ENCODE results near the gene VSTM2L. TPM values are rescaled to one million over a fixed set of nuclear protein-coding genes. Genes with fewer than 3 reads are reported as not detected.

VSTM2L gene
- total and polyA plus RNA-seq, 2 donors = 2.7 to 4.4 TPM

DNA sequence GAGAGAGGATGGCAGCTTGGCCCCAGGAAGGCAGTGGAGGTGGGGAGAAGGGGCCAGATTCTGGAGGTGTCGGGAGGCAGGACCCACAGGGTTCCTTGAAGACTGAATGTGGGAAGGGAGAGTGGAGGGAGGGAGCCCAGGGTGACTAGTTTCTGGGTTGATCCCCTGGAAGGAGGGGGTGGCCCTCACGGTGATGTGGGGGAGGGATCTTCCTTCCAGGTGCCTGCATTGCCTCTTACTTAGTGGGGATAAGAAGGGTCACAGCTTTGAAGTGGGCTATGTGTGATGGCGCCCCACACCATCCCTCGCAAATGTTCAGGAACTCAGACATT lies 26.7 kb downstream of the VSTM2L start:
- 74% methylated on average over 4 of the region's 4 CpGs for WGBS
- H3K27ac ChIP-seq (ENCODE audit: low read depth in 1 of 2, low read length in 1 of 2) = no peak overlapping the region
- no peak overlapping the region for H3K4me3 ChIP-seq (ENCODE audit: low read length in 2 of 2)
- H3K4me1 ChIP-seq (ENCODE audit: control insufficient read depth in 2 of 2, insufficient read depth in 2 of 2, low read length in 2 of 2) = no peaks in the 10 kb centered on the region
- no peaks in the 10 kb centered on the region for H3K27me3 ChIP-seq (ENCODE audit: control insufficient read depth in 2 of 2, insufficient read depth in 1 of 2, low read length in 1 of 2)
- DNase-seq (ENCODE audit: low read depth in 6 of 9, low spot score in 9 of 9) = no peak
- no peaks in the 10 kb centered on the region for H3K36me3 ChIP-seq (ENCODE audit: control insufficient read depth in 2 of 2, insufficient read depth in 2 of 2, low read length in 1 of 2)
- H3K9me3 ChIP-seq (ENCODE audit: control insufficient read depth in 2 of 2, insufficient read depth in 1 of 2, low read length in 1 of 2) = no peaks in the 10 kb centered on the region

DNA sequence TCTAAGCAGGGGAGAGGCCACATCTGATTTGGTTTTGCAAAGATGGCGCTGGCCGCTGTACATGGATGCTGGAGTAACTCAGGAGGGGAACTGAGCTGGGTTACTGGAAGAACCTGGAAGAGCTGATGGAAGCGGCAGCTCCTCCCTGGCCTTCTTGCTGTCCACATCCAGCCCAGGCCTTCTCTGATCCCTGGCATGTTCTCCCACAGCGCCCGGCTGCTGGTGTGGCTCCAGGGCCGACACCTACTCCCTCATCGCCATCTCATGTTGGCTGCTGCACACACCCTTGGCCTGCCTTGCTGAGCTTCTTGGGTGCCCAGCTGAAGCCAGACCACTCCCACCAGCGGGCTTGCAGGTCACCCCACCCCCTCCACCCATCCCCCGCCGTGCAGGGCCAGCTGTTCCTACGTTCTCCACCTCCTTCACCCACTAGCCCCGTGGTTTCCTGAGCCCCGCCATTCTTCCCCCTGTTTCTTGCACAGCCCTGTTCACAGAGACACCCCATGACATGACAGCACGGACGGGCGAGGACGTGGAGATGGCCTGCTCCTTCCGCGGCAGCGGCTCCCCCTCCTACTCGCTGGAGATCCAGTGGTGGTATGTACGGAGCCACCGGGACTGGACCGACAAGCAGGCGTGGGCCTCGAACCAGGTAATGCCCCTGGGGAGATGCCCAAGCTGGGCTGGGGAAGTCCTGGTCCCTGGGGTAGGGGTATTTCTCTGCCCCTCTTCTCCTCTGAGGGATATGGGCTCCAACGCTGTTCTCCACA lies 28.4 kb downstream of the VSTM2L start:
- H3K4me1 ChIP-seq (ENCODE audit: control insufficient read depth in 2 of 2, insufficient read depth in 2 of 2, low read length in 2 of 2) = no peaks in the 10 kb centered on the region
- H3K27me3 ChIP-seq (ENCODE audit: control insufficient read depth in 2 of 2, insufficient read depth in 1 of 2, low read length in 1 of 2) = no peaks in the 10 kb centered on the region
- DNase-seq (ENCODE audit: low read depth in 6 of 9, low spot score in 9 of 9) = no peak
- H3K9me3 ChIP-seq (ENCODE audit: control insufficient read depth in 2 of 2, insufficient read depth in 1 of 2, low read length in 1 of 2) = no peaks in the 10 kb centered on the region
- no peaks in the 10 kb centered on the region for H3K36me3 ChIP-seq (ENCODE audit: control insufficient read depth in 2 of 2, insufficient read depth in 2 of 2, low read length in 1 of 2)
- WGBS = 77% methylated on average over 27 of the region's 27 CpGs
- no peak overlapping the region for H3K4me3 ChIP-seq (ENCODE audit: low read length in 2 of 2)
- no peak overlapping the region for H3K27ac ChIP-seq (ENCODE audit: low read depth in 1 of 2, low read length in 1 of 2)

DNA sequence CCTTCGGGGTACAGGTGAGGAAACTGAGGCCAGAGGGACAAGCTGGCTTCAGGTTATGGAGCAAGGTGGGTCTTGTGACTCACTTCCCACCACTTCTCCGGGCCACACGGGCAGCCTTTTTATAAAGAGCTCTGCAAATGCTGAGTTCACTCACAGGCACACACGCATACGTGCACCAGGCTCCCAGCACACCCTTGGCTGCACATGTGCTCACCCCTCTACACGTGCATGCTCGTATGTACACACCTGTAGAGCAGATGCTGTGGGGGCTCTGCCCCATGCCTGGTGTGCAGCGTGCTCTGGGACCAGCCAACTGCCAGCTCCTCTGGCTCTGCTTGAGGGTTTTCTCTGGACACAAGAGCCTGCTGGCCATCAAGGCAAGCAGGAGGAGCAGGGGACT lies 29.1 kb downstream of the VSTM2L start:
- Histone ChIP-seq H3K27ac (ENCODE audit: low read depth in 1 of 2, low read length in 1 of 2) (no peak overlapping the region), H3K9me3 (ENCODE audit: control insufficient read depth in 2 of 2, insufficient read depth in 1 of 2, low read length in 1 of 2) (no peaks in the 10 kb centered on the region), H3K27me3 (ENCODE audit: control insufficient read depth in 2 of 2, insufficient read depth in 1 of 2, low read length in 1 of 2) (no peaks in the 10 kb centered on the region), H3K36me3 (ENCODE audit: control insufficient read depth in 2 of 2, insufficient read depth in 2 of 2, low read length in 1 of 2) (no peaks in the 10 kb centered on the region), H3K4me3 (ENCODE audit: low read length in 2 of 2) (no peak overlapping the region), H3K4me1 (ENCODE audit: control insufficient read depth in 2 of 2, insufficient read depth in 2 of 2, low read length in 2 of 2) (no peaks in the 10 kb centered on the region)
- 89% methylated on average over 8 of the region's 8 CpGs for WGBS
- no peak for DNase-seq (ENCODE audit: low read depth in 6 of 9, low spot score in 9 of 9)

DNA sequence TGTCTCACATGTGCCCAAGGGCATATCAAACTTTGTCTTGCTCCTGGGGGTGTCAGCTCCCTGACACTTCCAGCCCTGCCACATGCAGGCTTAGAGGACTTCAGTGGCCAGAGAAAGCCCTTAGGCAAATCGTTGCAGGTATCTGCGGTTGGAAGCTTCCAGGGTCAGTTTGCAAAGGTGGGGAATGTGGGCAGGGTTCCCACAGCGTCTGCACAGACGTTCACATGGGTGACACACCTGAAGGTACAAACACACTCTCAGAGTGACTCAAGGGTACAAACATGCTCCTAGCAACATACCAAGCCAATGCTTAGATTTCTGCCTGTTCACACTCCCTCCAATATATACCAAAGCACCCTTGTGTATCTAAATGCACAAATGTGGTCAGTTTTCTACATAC lies 30.0 kb downstream of the VSTM2L start:
- Histone ChIP-seq H3K36me3 (ENCODE audit: control insufficient read depth in 2 of 2, insufficient read depth in 2 of 2, low read length in 1 of 2) (no peaks in the 10 kb centered on the region), H3K4me1 (ENCODE audit: control insufficient read depth in 2 of 2, insufficient read depth in 2 of 2, low read length in 2 of 2) (no peaks in the 10 kb centered on the region), H3K9me3 (ENCODE audit: control insufficient read depth in 2 of 2, insufficient read depth in 1 of 2, low read length in 1 of 2) (no peaks in the 10 kb centered on the region), H3K27ac (ENCODE audit: low read depth in 1 of 2, low read length in 1 of 2) (no peak overlapping the region), H3K27me3 (ENCODE audit: control insufficient read depth in 2 of 2, insufficient read depth in 1 of 2, low read length in 1 of 2) (no peaks in the 10 kb centered on the region), H3K4me3 (ENCODE audit: low read length in 2 of 2) (no peak overlapping the region)
- WGBS = 72% methylated on average over 4 of the region's 4 CpGs
- DNase-seq (ENCODE audit: low read depth in 6 of 9, low spot score in 9 of 9) = no peak

DNA sequence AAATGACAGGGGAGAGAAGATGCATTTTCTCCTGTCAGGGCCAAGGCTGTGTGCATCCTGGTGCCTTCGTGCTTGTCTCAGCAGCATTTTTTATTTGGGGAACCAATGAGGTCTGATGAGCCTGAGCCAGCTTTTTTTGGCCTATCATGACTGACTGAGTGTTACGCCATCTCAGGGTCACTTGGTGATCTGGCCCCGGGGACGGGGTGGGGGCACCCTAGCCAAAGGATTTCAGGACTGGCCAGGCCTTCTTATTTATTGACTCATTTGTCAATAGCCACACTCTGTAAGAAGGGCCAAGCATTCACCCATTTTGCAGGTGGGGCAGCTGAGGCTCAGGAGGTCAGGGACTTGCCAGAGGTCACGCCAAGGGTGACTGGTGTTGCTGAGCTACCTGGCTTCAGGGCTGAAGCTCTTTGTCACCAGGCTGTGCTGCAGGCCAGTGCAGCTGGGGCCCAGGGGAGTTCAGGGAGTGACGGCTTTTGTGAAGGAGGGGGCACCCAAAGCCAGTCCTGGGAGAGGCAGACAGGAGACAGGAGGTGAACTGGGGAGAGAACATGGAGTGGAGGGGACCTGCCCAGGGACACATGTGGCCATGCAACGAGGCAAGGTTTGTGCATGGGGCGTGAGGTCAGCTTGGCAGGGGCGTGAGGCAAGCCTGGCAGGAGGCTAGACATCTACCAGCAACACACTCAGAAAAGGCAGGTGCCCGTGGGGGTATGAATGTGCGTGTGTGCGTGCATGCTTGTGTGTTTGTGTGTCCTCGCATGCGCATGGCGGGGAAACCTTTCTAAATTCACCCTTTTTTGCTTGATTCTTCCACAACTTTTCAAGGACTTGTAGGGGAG lies 31.1 kb downstream of the VSTM2L start:
- Histone ChIP-seq H3K27me3 (ENCODE audit: control insufficient read depth in 2 of 2, insufficient read depth in 1 of 2, low read length in 1 of 2) (no peaks in the 10 kb centered on the region), H3K9me3 (ENCODE audit: control insufficient read depth in 2 of 2, insufficient read depth in 1 of 2, low read length in 1 of 2) (no peaks in the 10 kb centered on the region)
- WGBS = 93% methylated on average over 15 of the region's 15 CpGs

DNA sequence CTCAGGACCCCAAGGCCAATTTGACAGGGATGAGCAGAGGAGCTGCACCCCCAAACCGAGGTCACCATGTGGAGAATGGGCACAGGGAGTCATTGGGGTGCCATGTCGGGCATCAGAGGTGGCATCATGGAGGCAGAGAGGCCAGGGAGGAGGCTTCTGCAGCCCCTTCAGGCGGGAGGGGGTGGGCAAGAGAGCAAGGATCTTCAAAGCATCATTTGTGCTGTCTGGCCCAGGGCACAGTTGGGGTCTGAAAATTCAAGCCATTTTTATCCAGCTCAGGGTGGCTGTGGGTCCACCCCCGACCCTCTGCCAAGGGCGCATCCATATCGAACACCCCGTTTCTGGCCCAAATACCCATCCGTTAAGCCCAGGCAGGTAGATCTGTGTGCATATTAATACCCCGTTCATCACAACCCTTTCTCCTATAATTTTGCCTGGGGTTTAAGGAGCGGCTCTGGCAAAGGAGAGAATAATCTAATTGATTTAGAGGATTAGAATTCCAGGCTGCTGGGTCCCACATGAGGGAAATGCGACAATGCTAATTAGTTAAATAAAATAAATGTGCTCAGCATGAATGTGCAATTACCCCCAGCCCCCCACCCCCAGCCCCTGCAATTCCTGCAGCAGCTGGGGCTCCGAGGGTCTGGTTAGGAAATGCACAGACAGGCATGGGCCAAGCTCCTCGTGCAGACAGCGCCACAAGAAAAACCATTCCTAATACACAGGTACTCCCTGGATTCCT lies 31.9 kb downstream of the VSTM2L start:
- H3K27ac ChIP-seq (ENCODE audit: low read depth in 1 of 2, low read length in 1 of 2) = no peak overlapping the region
- WGBS = 93% methylated on average over 14 of the region's 14 CpGs
- no peak for DNase-seq (ENCODE audit: low read depth in 6 of 9, low spot score in 9 of 9)

More for the DNA sequence above, 31.1 kb downstream of the VSTM2L start:
- H3K27ac ChIP-seq (ENCODE audit: low read depth in 1 of 2, low read length in 1 of 2) = no peak overlapping the region
- DNase-seq (ENCODE audit: low read depth in 6 of 9, low spot score in 9 of 9) = no peak
- no peak overlapping the region for H3K4me3 ChIP-seq (ENCODE audit: low read length in 2 of 2)
- H3K36me3 ChIP-seq (ENCODE audit: control insufficient read depth in 2 of 2, insufficient read depth in 2 of 2, low read length in 1 of 2) = no peaks in the 10 kb centered on the region
- H3K4me1 ChIP-seq (ENCODE audit: control insufficient read depth in 2 of 2, insufficient read depth in 2 of 2, low read length in 2 of 2) = no peaks in the 10 kb centered on the region

DNA sequence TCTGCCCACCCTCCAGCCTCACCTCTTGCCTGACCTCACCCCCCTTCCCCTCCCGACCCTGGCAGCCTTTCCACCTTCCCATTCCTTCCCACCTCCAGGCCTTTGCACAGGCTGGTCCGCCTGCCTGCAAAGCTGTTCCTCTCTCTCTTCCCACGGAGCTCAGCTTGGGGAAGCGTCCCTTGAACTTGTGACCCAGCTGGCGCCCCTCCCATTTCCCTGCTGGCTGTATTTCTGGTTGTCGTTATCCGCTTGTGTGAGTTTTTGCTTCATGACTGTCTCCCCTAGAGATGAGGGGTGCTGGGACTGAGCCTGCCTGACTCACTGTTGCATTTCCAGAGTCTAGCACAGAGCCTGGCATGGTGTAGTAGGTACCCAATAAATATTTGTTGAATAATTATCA lies 32.5 kb downstream of the VSTM2L start:
- H3K9me3 ChIP-seq (ENCODE audit: control insufficient read depth in 2 of 2, insufficient read depth in 1 of 2, low read length in 1 of 2) = no peaks in the 10 kb centered on the region
- WGBS = 82% methylated on average over 7 of the region's 7 CpGs

More for the DNA sequence above, 31.9 kb downstream of the VSTM2L start:
- Histone ChIP-seq H3K4me3 (ENCODE audit: low read length in 2 of 2) (no peak overlapping the region), H3K4me1 (ENCODE audit: control insufficient read depth in 2 of 2, insufficient read depth in 2 of 2, low read length in 2 of 2) (no peaks in the 10 kb centered on the region), H3K9me3 (ENCODE audit: control insufficient read depth in 2 of 2, insufficient read depth in 1 of 2, low read length in 1 of 2) (no peaks in the 10 kb centered on the region), H3K27me3 (ENCODE audit: control insufficient read depth in 2 of 2, insufficient read depth in 1 of 2, low read length in 1 of 2) (no peaks in the 10 kb centered on the region), H3K36me3 (ENCODE audit: control insufficient read depth in 2 of 2, insufficient read depth in 2 of 2, low read length in 1 of 2) (no peaks in the 10 kb centered on the region)

DNA sequence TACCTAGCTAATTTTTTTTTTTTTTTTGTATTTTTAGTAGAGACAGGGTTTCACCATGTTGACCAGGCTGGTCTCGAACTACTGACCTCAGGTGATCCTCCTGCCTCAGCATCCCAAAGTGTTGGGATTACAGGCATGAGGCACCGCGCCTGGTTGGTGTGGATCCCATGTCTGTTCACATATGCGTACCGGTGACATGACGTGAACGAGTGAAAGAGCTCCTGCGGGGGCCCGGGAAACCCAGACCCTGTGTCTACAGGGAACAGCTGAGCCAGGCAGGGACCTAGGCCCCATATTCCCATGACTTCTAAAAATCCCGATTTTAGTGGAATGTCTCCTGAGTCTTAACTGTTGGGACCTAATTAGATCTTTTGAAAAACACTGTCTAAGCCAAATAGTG lies 33.1 kb downstream of the VSTM2L start:
- Histone ChIP-seq H3K4me1 (ENCODE audit: control insufficient read depth in 2 of 2, insufficient read depth in 2 of 2, low read length in 2 of 2) (no peaks in the 10 kb centered on the region), H3K27ac (ENCODE audit: low read depth in 1 of 2, low read length in 1 of 2) (no peak overlapping the region), H3K4me3 (ENCODE audit: low read length in 2 of 2) (no peak overlapping the region), H3K36me3 (ENCODE audit: control insufficient read depth in 2 of 2, insufficient read depth in 2 of 2, low read length in 1 of 2) (no peaks in the 10 kb centered on the region), H3K27me3 (ENCODE audit: control insufficient read depth in 2 of 2, insufficient read depth in 1 of 2, low read length in 1 of 2) (no peaks in the 10 kb centered on the region), H3K9me3 (ENCODE audit: control insufficient read depth in 2 of 2, insufficient read depth in 1 of 2, low read length in 1 of 2) (no peaks in the 10 kb centered on the region)
- 97% methylated on average over 10 of the region's 10 CpGs for WGBS
- no peak for DNase-seq (ENCODE audit: low read depth in 6 of 9, low spot score in 9 of 9)

More for the DNA sequence above, 32.5 kb downstream of the VSTM2L start:
- Histone ChIP-seq H3K4me3 (ENCODE audit: low read length in 2 of 2) (no peak overlapping the region), H3K4me1 (ENCODE audit: control insufficient read depth in 2 of 2, insufficient read depth in 2 of 2, low read length in 2 of 2) (no peaks in the 10 kb centered on the region), H3K27me3 (ENCODE audit: control insufficient read depth in 2 of 2, insufficient read depth in 1 of 2, low read length in 1 of 2) (no peaks in the 10 kb centered on the region), H3K27ac (ENCODE audit: low read depth in 1 of 2, low read length in 1 of 2) (no peak overlapping the region), H3K36me3 (ENCODE audit: control insufficient read depth in 2 of 2, insufficient read depth in 2 of 2, low read length in 1 of 2) (no peaks in the 10 kb centered on the region)
- DNase-seq (ENCODE audit: low read depth in 6 of 9, low spot score in 9 of 9) = no peak

DNA sequence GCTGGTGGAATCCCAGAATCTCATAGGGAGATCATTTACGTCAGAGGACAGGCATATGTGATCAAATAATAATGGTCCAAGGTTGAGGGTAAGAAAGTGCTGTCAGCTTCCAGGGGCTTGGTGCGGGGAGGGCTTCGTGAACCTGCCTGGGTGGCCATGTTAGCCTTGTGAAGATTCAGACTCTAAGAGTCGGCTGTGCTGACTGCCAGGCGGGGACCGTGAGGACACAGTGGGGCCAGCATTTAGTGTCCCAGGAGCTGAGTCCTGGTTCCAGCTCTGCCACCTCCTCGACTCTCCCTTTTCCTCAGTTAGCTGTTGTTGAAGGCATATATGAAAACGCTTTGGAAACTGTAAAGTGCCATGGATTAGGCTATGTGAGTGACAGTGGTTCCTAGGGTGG lies 33.5 kb downstream of the VSTM2L start:
- WGBS = 95% methylated on average over 8 of the region's 8 CpGs
- H3K27me3 ChIP-seq (ENCODE audit: control insufficient read depth in 2 of 2, insufficient read depth in 1 of 2, low read length in 1 of 2) = no peaks in the 10 kb centered on the region
- no peak overlapping the region for H3K27ac ChIP-seq (ENCODE audit: low read depth in 1 of 2, low read length in 1 of 2)
- H3K4me1 ChIP-seq (ENCODE audit: control insufficient read depth in 2 of 2, insufficient read depth in 2 of 2, low read length in 2 of 2) = no peaks in the 10 kb centered on the region
- H3K36me3 ChIP-seq (ENCODE audit: control insufficient read depth in 2 of 2, insufficient read depth in 2 of 2, low read length in 1 of 2) = no peaks in the 10 kb centered on the region
- DNase-seq (ENCODE audit: low read depth in 6 of 9, low spot score in 9 of 9) = no peak
- no peak overlapping the region for H3K4me3 ChIP-seq (ENCODE audit: low read length in 2 of 2)
- H3K9me3 ChIP-seq (ENCODE audit: control insufficient read depth in 2 of 2, insufficient read depth in 1 of 2, low read length in 1 of 2) = no peaks in the 10 kb centered on the region
